CD4-positive, alpha-beta T cell (primary cell): Measurements from ENCODE around the gene PRSS12. TPM values are rescaled to one million over a fixed set of nuclear protein-coding genes. Genes with fewer than 3 reads are reported as not detected.

Source experiments
- ATAC-seq: fragments of 200-7000 bp; cut with Tn5 transposase; one replicate; pipeline ENCODE4 v1.10.0; 2022; ENCODE audit warnings: mild to moderate bottlenecking; ENCODE audit not compliant: poor library complexity
- CTCF ChIA-PET: fragments of 350-600 bp; sonication (Branson Sonifier 250); formaldehyde crosslinking; loops from one replicate; lab custom pipeline; 2021; ENCODE audit warnings: antibody characterized with exemption, inconsistent platforms; lab: Charles Lee
- POLR2A ChIA-PET: fragments of 350-600 bp; sonication (Branson Sonifier 250); formaldehyde crosslinking; loops from one replicate; lab custom pipeline; 2021; ENCODE audit warnings: antibody characterized with exemption, inconsistent platforms; lab: Charles Lee
- DNase-seq, 14 experiments: peaks; one replicate each; pipeline ENCODE4 v3.0.0-alpha.2; 2013 to 2020; ENCODE audit warnings: mixed read lengths in 2 of 14
- H3K27ac ChIP-seq, 2 donors: one replicate each; pipeline versions ENCODE4 v1.5.1 to v1.7.0; 2013; ENCODE audit warnings: low read length in 2 of 2, low read depth in 1 of 2, mild to moderate bottlenecking in 1 of 2
- H3K27me3 ChIP-seq, 2 experiments: 1 replicate in 1 of 2; 2 replicates in 1 of 2; pipeline versions ENCODE4 v1.6.1 to v1.7.0; 2013; ENCODE audit warnings: low read length in 2 of 2, control low read depth in 1 of 2, mild to moderate bottlenecking in 1 of 2, moderate library complexity in 1 of 2; ENCODE audit not compliant: insufficient read depth in 2 of 2, control insufficient read depth in 1 of 2
- H3K36me3 ChIP-seq: one replicate; pipeline ENCODE4 v1.6.1; 2013; ENCODE audit warnings: low read length, control low read depth; ENCODE audit not compliant: insufficient read depth
- H3K4me1 ChIP-seq: one replicate; pipeline ENCODE4 v1.6.1; 2013; ENCODE audit warnings: low read length, control low read depth; ENCODE audit not compliant: insufficient read depth
- H3K4me3 ChIP-seq: one replicate; pipeline ENCODE4 v1.5.1; 2013; ENCODE audit warnings: mild to moderate bottlenecking, low read length, moderate library complexity
- H3K9me3 ChIP-seq, 2 experiments: 1 replicate in 1 of 2; 2 replicates in 1 of 2; pipeline versions ENCODE4 v1.6.1 to v1.7.0; 2013; ENCODE audit warnings: low read length in 2 of 2, mild to moderate bottlenecking in 2 of 2, control low read depth in 1 of 2, moderate library complexity in 1 of 2; ENCODE audit not compliant: control insufficient read depth in 1 of 2, insufficient read depth in 1 of 2
- H3K27ac Mint-ChIP-seq: one replicate; pipeline ENCODE4 v1.8.0; 2020; ENCODE audit warnings: mixed read lengths
- H3K27me3 Mint-ChIP-seq: one replicate; pipeline ENCODE4 v1.8.0; 2021; ENCODE audit warnings: mixed read lengths
- H3K36me3 Mint-ChIP-seq: one replicate; pipeline ENCODE4 v1.8.0; 2021; ENCODE audit warnings: low read depth, mixed read lengths
- H3K4me1 Mint-ChIP-seq: one replicate; pipeline ENCODE4 v1.8.0; 2021; ENCODE audit warnings: low read depth, mixed read lengths
- H3K4me3 Mint-ChIP-seq: one replicate; pipeline ENCODE4 v1.8.0; 2020; ENCODE audit warnings: mild to moderate bottlenecking, mixed read lengths
- H3K9me3 Mint-ChIP-seq: one replicate; pipeline ENCODE4 v1.8.0; 2020; ENCODE audit warnings: mixed read lengths
- CTCF ChIP-seq: fragments of 200-600 bp; IDR thresholded peaks from one replicate; pipeline ENCODE4 v1.8.0; 2022; ENCODE audit warnings: antibody characterized with exemption, mild to moderate bottlenecking
- intact Hi-C, 2 experiments: fragments of 100-400 bp; cut with DNase I in 1 of 2; cut with micrococcal nuclease in 1 of 2; formaldehyde crosslinking; loops; one replicate each; pipeline versions ENCODE4 v1.15.1 to v1.9.0; 2023 to 2025; cut with DNase I, micrococcal nuclease
- total RNA-seq, 174 experiments: library from RNA in 2 of 174; stranded (reverse) in 2 of 174; gene quantifications; one replicate each; pipeline ENCODE4 v1.2.3 and lab custom pipeline; 2021 to 2026

PRSS12 gene
- total RNA-seq, 2 experiments from 2014 or later: not detected

- CTCF ChIA-PET: no interaction called here
- intact Hi-C loops: no loop called here
- no peaks in the 10 kb centered on the region for H3K4me1 ChIP-seq
Measured at GRCh38 chr4:118289794-118290193, 63.0 kb downstream of the PRSS12 start.

GRCh38 chr4:118287711-118288451 lies 64.9 kb downstream of the PRSS12 start:
- TF ChIP-seq CTCF: no peak
- Mint-ChIP-seq H3K27me3 (no peaks in the 10 kb centered on the region), H3K4me1 (peaks cover 9% of the 10 kb centered on the region), H3K4me3 (no peak overlapping the region), H3K36me3 (peaks cover 16% of the 10 kb centered on the region), H3K27ac (no peak overlapping the region), H3K9me3 (no peaks in the 10 kb centered on the region)
- H3K27me3 ChIP-seq: no peaks in the 10 kb centered on the region
- no peaks in the 10 kb centered on the region for H3K9me3 ChIP-seq
- no peak overlapping the region for H3K27ac ChIP-seq
- POLR2A ChIA-PET: no interaction called here
- CTCF ChIA-PET: no interaction called here
- H3K4me3 ChIP-seq: no peak overlapping the region
- DNase-seq (no peak), ATAC-seq (no peak)
- intact Hi-C loops: no loop called here
- H3K4me1 ChIP-seq: no peaks in the 10 kb centered on the region
- no peaks in the 10 kb centered on the region for H3K36me3 ChIP-seq

More at GRCh38 chr4:118289794-118290193, 63.0 kb downstream of the PRSS12 start:
- ATAC-seq (no peak), DNase-seq (no peak)
- H3K9me3 Mint-ChIP-seq: no peaks in the 10 kb centered on the region
- H3K36me3 Mint-ChIP-seq: no peaks in the 10 kb centered on the region
- no peaks in the 10 kb centered on the region for H3K27me3 Mint-ChIP-seq
- Histone ChIP-seq H3K36me3 (no peaks in the 10 kb centered on the region), H3K9me3 (no peaks in the 10 kb centered on the region), H3K27me3 (no peaks in the 10 kb centered on the region), H3K27ac (no peak overlapping the region), H3K4me3 (no peak overlapping the region)
- no peak overlapping the region for H3K27ac Mint-ChIP-seq
- POLR2A ChIA-PET: no interaction called here
- no peak overlapping the region for H3K4me3 Mint-ChIP-seq
- TF ChIP-seq CTCF: no peak
- H3K4me1 Mint-ChIP-seq: no peaks in the 10 kb centered on the region

GRCh38 chr4:118286685-118287084 lies 66.1 kb downstream of the PRSS12 start:
- H3K27ac ChIP-seq: no peak overlapping the region
- ATAC-seq: no peak
- H3K36me3 ChIP-seq: peaks cover 11% of the 10 kb centered on the region
- ChIA-PET POLR2A (no interaction called here), CTCF (no interaction called here)
- intact Hi-C loops: no loop called here
- Mint-ChIP-seq H3K4me3 (no peak overlapping the region), H3K4me1 (peaks cover 21% of the 10 kb centered on the region), H3K27ac (no peak overlapping the region), H3K9me3 (no peaks in the 10 kb centered on the region), H3K27me3 (no peaks in the 10 kb centered on the region), H3K36me3 (peaks cover 28% of the 10 kb centered on the region)
- H3K9me3 ChIP-seq: no peaks in the 10 kb centered on the region
- H3K4me3 ChIP-seq: no peak overlapping the region
- H3K27me3 ChIP-seq: no peaks in the 10 kb centered on the region
- no peak for DNase-seq
- peaks cover 3% of the 10 kb centered on the region for H3K4me1 ChIP-seq
- no peak for TF ChIP-seq CTCF
